HG03575 (cell line): ENCODE measurements around the gene RTKN.
"Not testable (repeated sequence)": the region's sequence is repeated elsewhere in the genome, so short reads cannot be mapped to it uniquely, and the experiment has no call there.

Experiments
- ATAC-seq: cut with Tn5 transposase; IDR thresholded peaks from one replicate; pipeline ENCODE4 v1.9.1; 2021; ENCODE audit not compliant: unreplicated experiment, insufficient number of reproducible peaks, low FRiP score; ENCODE audit errors: extremely low read depth

RTKN gene

DNA sequence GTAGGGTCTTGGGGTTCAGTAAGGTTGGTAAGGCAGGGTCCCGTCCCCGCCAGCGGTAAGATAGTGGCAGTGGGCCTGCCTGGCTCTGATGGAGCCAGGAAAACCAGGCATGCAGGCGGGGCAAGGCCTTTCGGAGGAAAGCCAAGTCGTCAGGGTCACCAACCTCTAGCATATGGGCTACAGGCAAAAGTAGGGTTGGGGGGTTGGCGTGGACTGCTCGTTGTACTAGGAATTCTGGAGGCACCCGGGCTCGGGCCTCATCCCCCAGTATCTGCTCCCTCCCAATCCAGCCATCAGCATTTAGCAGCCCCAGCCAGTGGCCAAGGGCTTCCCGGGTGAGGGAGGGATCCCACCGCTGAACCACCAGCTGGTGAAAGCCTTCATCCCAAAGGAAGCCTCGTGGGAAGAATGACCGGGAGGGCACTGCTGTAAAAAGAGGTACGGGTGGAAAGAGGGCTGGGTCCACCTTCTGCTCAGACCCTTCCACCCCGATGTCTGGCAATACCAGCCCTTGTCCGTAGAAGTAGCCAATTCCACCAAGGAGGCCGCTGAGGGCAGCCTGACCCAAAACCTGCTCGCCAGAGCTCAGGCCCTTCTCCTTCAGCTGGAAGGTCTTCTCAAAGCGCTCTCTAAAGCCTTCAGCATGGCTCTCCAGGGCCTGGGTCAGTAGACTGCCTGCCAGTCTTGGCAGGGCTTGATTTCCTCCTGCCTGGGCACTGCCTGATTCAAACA lies 20.5 kb upstream of the RTKN start:
- ATAC-seq = no peak

DNA sequence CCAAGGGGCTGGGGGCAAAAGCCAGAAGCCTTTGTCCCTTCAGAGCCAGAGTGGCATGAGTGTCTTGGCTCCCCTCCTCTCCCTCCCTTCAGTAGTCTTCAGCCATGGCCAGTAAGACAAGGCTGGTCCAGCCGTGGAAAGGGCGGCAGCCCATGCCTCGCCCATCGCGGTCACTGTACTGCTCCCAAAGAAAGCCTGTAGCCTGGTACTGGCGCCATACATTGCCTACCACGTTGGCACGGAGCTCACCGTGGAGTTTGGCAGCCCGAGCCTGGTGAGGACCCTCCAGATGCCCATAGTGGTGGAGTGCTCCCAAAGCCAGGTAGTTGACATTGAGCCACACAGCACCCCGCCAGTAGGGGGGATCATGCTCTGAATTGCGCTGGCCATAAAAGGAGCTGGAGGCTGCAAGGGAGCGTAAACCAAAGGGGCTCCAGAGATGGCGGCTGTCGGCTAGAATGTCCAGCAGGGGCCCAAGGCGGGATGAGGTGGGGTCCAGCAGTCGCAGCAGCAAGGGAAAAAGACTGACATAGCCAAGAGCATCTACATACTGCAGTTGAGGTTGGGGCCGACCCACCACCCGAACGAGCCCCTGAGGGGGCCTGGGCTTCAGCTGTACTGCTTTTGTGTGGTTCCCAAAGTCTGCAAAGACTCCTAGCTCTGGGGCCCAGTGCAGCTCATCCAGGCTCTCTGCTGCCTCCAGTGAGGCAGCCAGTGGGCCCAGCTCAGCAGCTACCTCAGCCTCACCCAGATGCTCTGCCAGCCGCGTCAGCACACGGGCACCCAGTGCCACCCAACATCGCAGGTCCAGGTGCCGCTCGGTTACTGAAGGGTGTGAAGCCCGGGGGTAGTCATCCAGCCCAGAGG lies 19.7 kb upstream of the RTKN start:
- no peak for ATAC-seq

DNA sequence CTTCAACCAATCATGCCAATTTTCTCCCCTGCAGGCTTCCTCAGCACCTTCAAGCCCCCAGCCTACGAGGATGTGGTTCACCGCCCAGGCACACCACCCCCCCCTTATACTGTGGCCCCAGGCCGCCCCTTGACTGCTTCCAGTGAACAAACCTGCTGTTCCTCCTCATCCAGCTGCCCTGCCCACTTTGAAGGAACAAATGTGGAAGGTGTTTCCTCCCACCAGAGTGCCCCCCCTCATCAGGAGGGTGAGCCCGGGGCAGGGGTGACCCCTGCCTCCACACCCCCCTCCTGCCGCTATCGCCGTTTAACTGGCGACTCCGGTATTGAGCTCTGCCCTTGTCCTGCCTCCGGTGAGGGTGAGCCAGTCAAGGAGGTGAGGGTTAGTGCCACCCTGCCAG lies 18.4 kb upstream of the RTKN start:
- not testable (repeated sequence) for ATAC-seq

DNA sequence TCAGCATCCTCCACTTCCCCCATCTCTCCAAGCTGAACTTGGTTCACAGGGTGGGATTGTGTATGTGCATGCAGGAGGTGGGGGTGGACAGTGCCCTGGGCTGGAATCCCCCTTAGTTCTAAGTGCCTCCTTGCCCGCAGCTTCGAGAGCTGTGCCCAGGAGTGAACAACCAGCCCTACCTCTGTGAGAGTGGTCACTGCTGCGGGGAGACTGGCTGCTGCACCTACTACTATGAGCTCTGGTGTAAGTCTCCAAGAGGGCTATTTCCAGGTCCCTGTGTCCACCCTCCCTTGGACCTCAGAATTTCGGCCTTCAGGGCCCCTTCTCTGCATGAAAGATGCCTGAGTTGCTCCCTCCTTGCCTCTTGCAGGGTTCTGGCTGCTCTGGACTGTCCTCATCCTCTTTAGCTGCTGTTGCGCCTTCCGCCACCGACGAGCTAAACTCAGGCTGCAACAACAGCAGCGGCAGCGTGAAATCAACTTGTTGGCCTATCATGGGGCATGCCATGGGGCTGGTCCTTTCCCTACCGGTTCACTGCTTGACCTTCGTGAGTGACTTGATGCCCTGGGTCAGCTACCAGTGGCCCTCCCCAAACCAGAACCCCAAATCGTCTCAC lies 17.9 kb upstream of the RTKN start:
- not testable (repeated sequence) for ATAC-seq

DNA sequence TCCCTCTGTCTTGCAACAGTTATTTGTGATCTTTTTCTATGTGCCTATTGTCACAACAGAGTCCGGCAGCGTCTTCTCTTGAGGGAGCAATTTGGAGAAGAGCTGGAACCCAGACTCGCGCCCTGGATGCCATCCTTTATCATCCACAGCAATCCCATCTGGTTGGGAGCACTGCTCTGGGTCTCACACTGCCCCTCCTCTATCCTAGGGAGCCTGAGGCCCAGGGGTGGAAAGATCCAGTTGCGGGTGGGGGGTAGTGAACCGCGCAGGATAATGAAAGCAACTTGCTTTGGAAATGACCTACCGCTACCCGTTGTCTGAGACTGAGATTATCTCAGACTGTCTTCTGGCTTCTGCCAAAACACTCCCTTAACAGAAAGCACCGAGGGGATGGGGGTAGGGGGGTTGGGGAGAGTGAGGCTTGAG lies 17.2 kb upstream of the RTKN start:
- no peak for ATAC-seq

DNA sequence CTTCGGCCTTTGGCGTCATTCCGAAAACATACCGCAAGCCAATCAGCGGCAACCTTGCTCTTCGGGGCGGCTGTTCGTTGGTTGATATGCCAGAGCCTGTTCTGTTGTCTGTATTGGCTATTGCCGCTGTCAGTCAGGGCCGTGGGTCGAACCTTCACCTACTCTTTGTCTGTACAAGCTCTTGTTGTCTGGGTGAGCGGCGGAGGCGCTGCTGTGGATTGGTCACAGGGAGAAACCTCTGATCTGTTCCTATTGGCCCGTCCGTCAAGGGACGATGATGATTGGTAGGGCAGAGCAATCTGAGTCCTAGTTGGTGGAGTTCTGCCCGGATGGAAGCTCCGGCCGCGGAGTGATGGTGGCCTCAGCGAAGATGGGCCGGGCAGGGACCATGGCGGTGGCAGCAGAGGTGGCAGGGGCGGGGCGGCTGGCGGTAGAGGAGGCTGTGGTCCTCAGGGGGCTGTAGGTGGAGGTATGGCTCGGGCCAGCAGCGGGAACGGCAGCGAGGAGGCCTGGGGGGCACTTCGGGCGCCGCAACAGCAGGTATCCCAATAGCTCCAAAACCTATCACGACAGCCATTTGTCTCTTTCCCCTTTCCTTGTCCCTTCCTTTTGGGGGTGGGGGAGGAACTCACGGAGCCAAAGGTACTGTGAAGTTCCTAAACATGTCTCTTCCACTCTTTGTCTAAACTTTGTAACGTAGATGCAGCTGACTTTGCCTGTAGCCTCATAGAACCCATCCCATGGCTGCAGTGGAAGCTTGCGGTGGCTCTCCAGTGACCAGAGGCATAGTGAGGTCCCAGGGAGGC lies 16.6 kb upstream of the RTKN start, which contains the start of gene WBP1:
Gene WBP1 (plus strand): TSS at position 307 of the 806 bp plus-strand sequence. CDS start 165 bp downstream, at position 472.
- ATAC-seq = peak; percentile 71

DNA sequence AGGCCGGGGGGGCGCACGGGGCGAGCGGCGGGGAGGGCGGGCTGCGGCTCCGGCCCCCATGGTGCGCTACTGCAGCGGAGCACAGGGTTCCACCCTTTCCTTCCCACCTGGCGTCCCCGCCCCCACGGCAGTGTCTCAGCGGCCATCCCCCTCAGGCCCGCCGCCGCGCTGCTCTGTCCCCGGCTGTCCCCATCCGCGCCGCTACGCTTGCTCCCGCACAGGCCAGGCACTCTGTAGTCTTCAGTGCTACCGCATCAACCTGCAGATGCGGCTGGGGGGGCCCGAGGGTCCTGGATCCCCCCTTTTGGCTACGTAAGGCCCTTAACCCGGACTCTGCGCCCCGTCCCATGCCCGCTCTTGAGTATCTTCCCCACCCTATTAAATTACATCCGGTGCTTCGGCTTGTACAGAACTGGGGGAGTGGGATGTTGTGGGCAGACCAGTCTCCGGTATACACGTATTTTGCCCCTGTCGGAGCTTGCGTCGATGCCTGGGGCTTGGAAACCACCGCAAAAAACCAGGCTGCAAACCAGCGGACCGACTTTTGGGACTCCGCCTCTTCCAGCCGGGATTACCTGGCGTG lies 15.9 kb upstream of the RTKN start:
- ATAC-seq = peak; percentile 1

DNA sequence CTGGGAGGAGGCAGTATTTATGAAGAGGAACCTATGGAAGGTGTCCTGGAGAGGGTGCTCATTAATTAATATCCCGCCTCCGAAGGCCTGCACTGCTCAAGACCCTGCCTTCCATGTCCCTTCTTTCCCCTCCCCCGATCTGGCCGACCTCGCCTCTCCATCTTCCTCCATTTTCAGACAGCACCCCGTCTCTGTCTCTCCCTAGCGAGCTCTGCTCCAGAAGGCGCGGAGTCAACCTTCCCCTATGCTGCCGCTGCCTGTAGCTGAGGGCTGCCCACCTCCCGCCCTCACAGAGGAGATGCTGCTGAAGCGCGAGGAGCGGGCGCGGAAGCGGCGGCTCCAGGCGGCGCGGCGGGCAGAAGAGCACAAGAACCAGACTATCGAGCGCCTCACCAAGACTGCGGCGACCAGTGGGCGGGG lies 15.4 kb upstream of the RTKN start:
- ATAC-seq = no peak

DNA sequence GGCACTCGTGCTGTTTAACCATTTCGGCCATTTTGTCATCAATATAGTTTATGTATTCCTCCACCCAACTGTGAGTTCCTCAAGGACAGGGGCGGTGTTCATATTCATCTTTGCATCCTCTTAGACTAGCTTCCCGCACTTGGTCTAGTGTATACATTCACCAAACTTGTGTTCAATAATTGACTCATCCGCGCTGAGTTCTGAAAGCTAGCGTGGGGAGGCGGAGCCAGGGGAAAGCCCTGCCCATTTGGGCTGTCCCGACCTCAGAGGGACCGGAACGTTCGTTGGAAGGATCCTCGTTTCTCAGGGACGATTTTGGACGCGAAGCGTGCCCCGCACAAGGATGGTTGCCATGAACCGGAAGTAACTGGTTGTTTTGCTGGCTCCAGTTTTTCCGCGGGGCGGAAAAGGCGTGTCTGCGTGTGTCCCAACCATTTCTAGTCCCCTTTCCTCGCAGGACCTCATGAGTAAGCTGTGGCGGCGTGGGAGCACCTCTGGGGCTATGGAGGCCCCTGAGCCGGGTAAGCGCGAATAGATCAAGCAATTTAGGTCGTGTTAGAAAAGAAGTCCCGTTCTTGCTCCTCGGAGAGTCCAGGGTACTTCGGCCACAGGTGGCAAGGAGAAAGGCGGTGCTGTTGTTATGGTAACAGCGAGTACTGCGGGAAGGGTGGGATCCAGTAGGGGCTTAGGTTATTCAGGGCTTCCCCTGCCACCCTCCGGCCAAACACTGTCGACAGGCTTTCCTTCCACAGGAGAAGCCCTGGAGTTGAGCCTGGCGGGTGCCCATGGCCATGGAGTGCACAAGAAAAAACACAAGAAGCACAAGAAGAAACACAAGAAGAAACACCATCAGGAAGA lies 13.1 kb upstream of the RTKN start, which contains the start of gene INO80B:
Gene INO80B (plus strand): TSS at position 434 of the 858 bp plus-strand sequence. CDS start 30 bp downstream, at position 464.
- peak; percentile 38 for ATAC-seq

DNA sequence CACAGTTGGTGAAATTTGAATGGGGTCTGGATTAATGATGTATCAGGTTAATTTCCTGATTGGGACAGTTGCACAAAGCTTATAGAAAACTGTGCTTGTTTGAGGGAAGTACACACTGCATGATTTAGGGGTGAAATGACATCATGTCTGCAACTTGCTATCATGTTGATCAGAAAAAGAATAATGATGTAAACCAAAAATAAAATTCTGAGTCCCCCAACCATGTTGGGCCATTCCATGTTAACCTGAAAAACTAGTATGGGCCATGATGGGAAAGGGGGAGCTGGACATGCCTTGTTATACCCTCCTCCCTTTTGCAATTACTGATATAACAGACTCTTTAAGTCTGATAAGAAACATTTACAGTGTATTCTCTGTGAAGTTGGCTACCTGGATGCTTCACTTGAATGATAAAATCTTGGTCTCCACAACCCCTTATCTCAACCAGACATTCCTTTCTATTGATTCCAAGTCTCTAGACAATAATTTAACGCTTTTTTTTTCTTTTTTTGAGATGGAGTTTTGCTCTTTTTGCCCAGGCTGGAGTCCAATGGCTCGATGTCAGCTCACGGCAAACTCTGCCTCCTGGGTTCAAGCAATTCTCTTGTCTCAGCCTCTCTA lies 8.9 kb upstream of the RTKN start:
- ATAC-seq = no peak

DNA sequence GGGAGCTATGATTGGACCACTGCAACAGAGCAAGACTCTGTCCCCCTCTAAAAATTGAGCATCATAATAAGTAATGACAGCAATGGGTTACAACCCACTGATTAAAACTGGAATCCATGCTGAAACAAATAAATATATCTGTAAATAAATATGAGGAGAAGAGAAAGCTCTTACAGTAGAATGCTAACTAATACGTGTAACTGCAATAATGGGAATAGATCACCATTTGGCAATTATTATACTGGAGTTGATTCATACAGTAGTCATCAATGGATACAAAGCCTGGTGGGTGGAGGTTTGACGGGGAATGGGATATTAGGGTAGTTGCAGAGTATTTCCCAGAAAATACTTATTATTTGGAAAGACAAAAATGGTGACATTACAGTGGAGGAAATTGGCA lies 7.0 kb upstream of the RTKN start:
- no peak for ATAC-seq

DNA sequence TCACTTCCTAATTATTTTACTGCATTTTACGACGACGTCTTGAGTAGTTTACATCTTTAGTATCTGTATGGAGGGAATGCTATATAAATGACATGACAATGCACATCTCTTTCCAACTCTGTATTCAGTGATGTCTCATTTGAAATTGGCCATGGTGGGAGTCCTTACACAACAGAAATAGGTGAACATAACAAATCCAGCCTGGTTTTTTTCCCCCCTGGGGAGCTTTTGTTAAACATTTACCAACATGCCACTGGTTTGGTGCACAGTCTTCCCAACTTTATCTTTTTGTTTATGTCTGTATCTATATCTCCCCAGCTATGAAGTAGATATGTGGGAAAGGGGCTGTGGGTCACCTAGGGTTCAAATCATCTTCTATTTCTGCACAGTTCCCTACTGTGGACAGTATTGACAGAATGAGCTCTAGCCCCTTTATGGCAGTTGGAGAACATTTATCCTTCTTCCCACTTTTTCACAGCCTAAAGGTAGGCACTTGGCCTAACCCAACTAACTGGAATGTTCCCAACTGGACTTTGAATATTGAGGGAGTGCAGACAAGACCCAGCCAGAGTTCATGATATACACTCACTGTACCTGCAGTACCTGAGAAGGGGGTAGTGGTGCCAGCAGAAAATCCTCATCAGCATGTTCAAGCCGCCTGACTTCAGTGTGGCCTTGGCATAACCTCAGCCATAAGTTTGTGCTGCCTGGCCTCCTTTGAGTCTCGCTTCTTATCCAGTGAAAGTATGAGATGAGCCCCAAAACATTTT lies 5.7 kb upstream of the RTKN start:
- no peak for ATAC-seq

DNA sequence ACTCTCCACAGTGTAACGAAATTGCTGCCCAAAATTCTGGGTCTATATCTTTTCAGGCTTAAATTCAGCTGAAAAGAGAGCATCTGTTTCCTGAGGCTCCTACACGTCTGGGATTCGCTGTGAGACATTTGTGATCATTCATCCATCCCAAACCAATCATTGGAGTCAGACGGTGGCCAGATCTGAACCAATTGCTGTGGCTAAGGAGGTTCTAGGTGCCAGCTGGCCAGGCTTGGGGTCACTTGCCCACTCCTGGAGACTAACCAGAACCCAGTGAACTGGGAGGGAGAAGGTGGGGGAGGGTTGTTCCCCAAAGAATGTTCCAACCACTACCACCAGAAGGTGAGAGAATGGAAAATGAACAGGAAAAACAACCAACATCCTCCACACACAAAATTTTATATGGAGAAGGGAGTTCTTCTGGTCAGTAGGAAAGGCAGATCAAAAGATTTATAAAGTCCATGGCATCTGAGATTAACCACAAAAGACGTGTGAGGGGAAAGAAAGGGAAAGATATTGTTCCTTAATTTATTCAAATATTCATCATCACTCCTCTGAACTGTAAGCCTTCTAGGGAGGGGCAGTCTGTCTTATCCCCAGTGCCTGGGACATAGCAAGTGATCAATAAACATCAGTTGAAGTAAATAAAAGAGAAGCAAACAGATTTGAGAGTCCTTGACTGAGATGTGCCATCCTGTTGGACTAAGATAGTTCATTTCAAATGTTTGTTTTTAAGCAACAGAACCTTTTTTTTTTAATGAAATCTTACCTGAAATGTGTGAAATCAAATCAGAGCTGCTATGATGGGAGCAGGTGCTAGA lies 3.0 kb upstream of the RTKN start:
- ATAC-seq = no peak

DNA sequence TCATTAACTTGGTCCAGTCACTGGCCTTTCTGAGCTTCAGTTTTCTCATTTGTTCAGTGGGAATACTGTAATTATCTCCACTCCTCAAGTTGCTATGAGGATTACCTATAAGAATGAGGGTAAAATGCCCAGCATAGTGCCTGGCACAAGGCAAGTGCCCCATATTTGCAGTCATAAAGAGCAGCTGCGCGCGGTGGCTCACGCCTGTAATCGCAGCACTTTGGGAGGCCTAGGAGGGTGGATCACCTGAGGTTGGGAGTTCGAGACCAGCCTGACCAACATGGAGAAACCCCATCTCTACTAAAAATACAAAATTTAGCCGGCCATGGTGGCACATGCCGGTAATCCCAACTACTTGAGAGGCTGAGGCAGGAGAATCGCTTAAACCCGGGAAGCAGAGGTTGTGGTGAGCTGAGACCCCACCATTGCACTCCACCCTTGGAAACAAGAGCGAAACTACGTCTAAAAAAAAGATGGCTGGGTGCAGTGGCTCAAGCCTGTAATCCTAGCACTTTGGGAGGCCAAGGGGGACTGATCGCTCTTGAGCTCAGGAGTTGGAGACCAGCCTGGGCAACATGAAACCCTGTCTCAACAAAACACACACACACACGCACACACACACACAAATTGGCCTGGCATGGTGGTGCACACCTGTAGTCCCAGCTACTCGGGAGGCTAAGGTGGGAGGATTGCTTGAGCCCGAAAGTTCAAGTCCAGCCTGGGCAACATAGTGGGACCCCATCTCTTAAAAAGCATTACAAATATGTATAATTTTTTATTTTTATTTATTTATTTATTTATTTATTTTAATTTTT lies 953 bp upstream of the RTKN start:
- ATAC-seq = not testable (repeated sequence)

DNA sequence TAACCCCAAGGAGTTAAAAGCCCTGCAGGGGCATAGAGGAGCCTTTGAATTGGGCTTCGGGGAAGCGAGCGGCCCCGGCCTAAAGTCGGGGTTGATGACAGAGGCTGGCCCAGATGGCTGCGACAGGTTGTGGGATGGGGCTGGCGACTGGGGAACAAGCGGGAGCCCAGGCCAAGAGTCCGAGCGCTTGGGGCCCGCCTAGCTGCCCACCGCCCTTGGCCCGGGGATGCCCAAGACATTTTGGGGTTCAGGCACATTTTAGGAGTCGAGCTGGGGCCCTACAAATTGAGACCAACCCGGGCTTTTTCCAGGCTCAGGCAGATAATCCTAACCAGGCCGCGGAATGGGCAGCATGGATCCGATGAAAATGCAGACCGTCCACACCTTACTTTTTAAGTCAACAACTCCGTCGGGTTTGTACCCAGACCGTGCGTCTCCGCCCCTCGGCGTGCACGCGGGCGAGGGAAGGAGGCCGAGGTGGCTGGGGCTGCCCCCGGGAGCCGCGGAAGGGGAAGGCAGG lies 507 bp downstream of the RTKN start:
- no peak for ATAC-seq
